Upper lobe of left lung (tissue), 4 donors: Measurements from ENCODE around the gene CILP2.

Source experiments
- CTCF ChIP-seq, 6 experiments: fragments of 450-650 bp in 4 of 6; fragments of 200-600 bp in 2 of 6; sonication (generic) in 2 of 6; IDR thresholded peaks; one replicate each; pipeline ENCODE4 v1.5.1; 2016 to 2019; ENCODE audit warnings: antibody characterized with exemption in 6 of 6
- EP300 ChIP-seq, 4 donors: sonication (generic); formaldehyde crosslinking; IDR thresholded peaks; one replicate each; pipeline ENCODE4 v1.5.1; 2017; ENCODE audit warnings: antibody characterized with exemption in 4 of 4, control low read depth in 2 of 4
- POLR2A ChIP-seq, 4 donors: fragments of 450-650 bp; IDR thresholded peaks; one replicate each; pipeline ENCODE4 v1.5.1; 2016 to 2017; ENCODE audit warnings: antibody characterized with exemption in 4 of 4, mild to moderate bottlenecking in 2 of 4

GRCh38 chr19:19554074-19555023 is 16.3 kb downstream of the CILP2 start:
- TF ChIP-seq CTCF (IDR thresholded peaks at IDR 0.05) (peak; percentile 61 to 90 (median 74)), EP300 (IDR thresholded peaks at IDR 0.05) (no peak), POLR2A (IDR thresholded peaks at IDR 0.05) (no peak)
